Activated CD4-positive, alpha-beta memory T cell treated with anti-CD3 and anti-CD28 coated beads, Interleukin-2, amount 10 ng/mL, durations not matched to agents 7 days and 5 days (primary cell): ENCODE measurements around the gene SCIN. TPM values are rescaled to one million over a fixed set of nuclear protein-coding genes. Genes with fewer than 3 reads are reported as not detected.
A peak's percentile ranks its signal among the peaks of the same experiment; 100 is the strongest.
"Not testable (repeated sequence)": the region's sequence is repeated elsewhere in the genome, so short reads cannot be mapped to it uniquely, and the experiment has no call there.

Experiments
- CTCF ChIA-PET: fragments of 350-600 bp; sonication (Branson Sonifier 250); formaldehyde crosslinking; loops from one replicate; lab custom pipeline; 2021; ENCODE audit warnings: antibody characterized with exemption, inconsistent platforms; lab: Charles Lee
- POLR2A ChIA-PET: fragments of 350-600 bp; sonication (Branson Sonifier 250); formaldehyde crosslinking; loops from one replicate; lab custom pipeline; 2021; ENCODE audit warnings: antibody characterized with exemption; lab: Charles Lee
- DNase-seq: peaks from one replicate; pipeline ENCODE4 v3.0.0-alpha.2; 2020
- H3K27ac Mint-ChIP-seq: one replicate; pipeline ENCODE4 v1.8.0; 2021; ENCODE audit warnings: mild to moderate bottlenecking, mixed read lengths
- H3K27me3 Mint-ChIP-seq: one replicate; pipeline ENCODE4 v1.8.0; 2021; ENCODE audit warnings: mixed read lengths
- H3K36me3 Mint-ChIP-seq: one replicate; pipeline ENCODE4 v1.8.0; 2021; ENCODE audit warnings: low read depth, mixed read lengths
- H3K4me1 Mint-ChIP-seq: one replicate; pipeline ENCODE4 v1.8.0; 2021; ENCODE audit warnings: mixed read lengths
- H3K4me3 Mint-ChIP-seq: one replicate; pipeline ENCODE4 v1.8.0; 2021; ENCODE audit warnings: mild to moderate bottlenecking, mixed read lengths
- H3K9me3 Mint-ChIP-seq: one replicate; pipeline ENCODE4 v1.8.0; 2021; ENCODE audit warnings: mixed read lengths
- total RNA-seq, 2 experiments: library from RNA; stranded (reverse); gene quantifications; one replicate each; pipeline ENCODE4 v1.2.3, GENCODE V29; 2021

Gene SCIN
- total RNA-seq, 2 experiments from 2014 or later, result 0.23 TPM; not detected in 1

DNA sequence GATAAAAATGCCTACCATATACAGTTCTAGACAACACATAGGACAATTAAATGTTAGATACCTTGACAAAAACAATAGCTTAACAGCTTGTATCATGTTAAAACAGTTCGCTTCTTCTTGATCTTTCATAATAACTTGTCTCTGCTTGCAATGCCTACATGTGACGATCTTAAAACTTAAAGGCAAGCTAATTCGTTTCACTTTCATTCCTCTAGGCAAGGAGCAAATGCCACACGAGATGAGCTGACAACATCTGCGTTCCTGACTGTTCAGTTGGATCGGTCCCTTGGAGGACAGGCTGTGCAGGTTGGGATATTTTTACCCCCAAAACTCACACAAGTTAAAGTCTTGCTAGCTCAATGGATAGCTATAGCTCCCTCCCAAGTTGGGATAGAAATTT is 65.3 kb downstream of the SCIN start:
- Mint-ChIP-seq H3K36me3 (no peaks in the 10 kb centered on the region), H3K4me3 (peak overlapping the region; percentile 60), H3K27me3 (no peaks in the 10 kb centered on the region), H3K9me3 (no peaks in the 10 kb centered on the region), H3K27ac (peak overlapping the region; percentile 22), H3K4me1 (peaks cover 30% of the 10 kb centered on the region)
- no peak for DNase-seq
- ChIA-PET CTCF (interaction anchor here (0.7 to 1.4 kb wide), 5 partner anchors 10 to 111 kb away, joined by 3 to 7 read pairs (median 4); partner anchors contain the start of gene ARL4A), POLR2A (interaction anchor here (1.1 to 1.4 kb wide), 2 partner anchors 49 to 51 kb away, joined by 3 to 5 read pairs; no protein-coding TSS in a partner anchor)

- no peak overlapping the region for H3K27ac Mint-ChIP-seq
- CTCF ChIA-PET, result interaction anchor here (1.0 kb wide), 1 partner anchor 49 kb away, joined by 3 read pairs; no protein-coding TSS in a partner anchor
- H3K36me3 Mint-ChIP-seq, result no peaks in the 10 kb centered on the region
- peaks cover 30% of the 10 kb centered on the region for H3K4me1 Mint-ChIP-seq
- no peak overlapping the region for H3K4me3 Mint-ChIP-seq
- no peak for DNase-seq
- no peaks in the 10 kb centered on the region for H3K27me3 Mint-ChIP-seq
- POLR2A ChIA-PET, result interaction anchor here (0.7 kb wide), 1 partner anchor 688 kb away, joined by 3 read pairs; no protein-coding TSS in a partner anchor
- no peaks in the 10 kb centered on the region for H3K9me3 Mint-ChIP-seq
Observed at GRCh38 chr7:12637328-12637727, 66.8 kb downstream of the SCIN start.

DNA sequence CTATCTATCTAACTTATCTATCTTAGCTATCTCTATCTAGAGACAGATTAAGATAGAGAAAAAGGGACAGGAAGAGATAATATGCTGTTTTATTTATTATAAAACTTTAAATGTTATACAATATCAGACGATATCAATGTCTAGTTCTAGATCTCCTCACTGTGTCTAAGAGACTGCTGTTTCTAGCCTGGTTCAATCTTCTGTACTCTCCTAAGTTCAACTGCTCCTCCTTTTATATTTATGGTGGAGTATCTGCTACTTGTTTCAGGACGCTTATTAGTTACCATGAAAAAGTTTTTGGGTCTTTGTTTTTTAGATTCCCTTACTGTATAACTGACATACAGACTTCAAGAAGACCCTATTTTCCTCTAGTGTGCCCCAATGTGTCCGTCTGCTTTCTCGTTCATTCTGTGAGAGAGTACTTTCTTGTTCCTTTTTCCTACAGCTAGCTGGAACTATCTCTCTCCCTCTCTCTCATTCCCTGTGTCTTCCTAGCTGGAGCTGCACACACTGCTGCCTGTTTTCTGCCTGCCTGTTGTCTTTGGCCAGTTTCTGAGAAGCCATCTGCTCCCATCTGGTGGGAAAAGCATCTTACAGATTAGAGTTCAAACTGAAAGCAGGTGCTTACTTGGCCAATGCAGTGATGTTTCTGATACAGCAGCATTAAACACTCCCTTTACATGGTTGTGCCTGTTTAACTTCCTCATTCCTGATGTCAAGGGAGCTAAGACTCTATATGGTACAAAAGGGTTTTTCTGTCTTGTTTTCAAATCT is 67.5 kb downstream of the SCIN start:
- Mint-ChIP-seq H3K9me3 (no peaks in the 10 kb centered on the region), H3K4me3 (peak overlapping the region; percentile 34), H3K36me3 (no peaks in the 10 kb centered on the region), H3K4me1 (peaks cover 30% of the 10 kb centered on the region), H3K27ac (no peak overlapping the region), H3K27me3 (no peaks in the 10 kb centered on the region)
- POLR2A ChIA-PET, result no interaction called here
- CTCF ChIA-PET, result interaction anchor here (0.6 to 1.7 kb wide), 6 partner anchors 12 to 166 kb away, joined by 3 to 7 read pairs (median 4); no protein-coding TSS in a partner anchor
- DNase-seq, result no peak

DNA sequence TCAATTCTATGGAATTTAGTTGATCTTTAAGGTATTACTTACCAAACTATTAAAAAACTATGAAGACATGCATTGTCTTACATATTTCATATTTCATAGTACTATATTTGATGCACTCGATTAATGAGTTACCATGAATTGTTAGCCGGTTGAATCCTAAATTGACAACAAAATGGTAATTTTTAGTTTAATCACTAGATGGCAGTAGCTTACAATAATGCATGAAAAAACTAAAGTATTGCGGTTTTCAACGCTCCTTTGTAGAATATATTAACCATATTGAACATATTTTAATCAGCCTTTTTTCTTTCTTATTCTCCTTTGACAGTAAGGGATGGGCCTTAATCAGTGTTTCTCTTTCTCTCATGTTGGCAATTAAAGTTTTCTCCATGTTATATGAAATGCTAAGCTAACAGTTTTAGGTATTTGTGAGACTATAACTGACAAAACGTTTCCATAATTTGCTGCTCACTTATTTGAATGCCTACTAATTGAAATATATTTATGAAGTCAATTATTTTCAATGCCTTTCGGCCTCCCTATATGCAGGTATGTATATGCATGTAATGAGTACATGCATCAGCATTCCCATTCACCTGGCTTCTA is 68.4 kb downstream of the SCIN start:
- Mint-ChIP-seq H3K27me3 (no peaks in the 10 kb centered on the region), H3K36me3 (no peaks in the 10 kb centered on the region), H3K4me3 (no peak overlapping the region), H3K9me3 (no peaks in the 10 kb centered on the region), H3K4me1 (peaks cover 26% of the 10 kb centered on the region), H3K27ac (no peak overlapping the region)
- POLR2A ChIA-PET, result no interaction called here
- no peak for DNase-seq
- CTCF ChIA-PET, result interaction anchor here (0.6 to 1.7 kb wide), 8 partner anchors 9 to 643 kb away, joined by 3 to 7 read pairs (median 3); no protein-coding TSS in a partner anchor

DNA sequence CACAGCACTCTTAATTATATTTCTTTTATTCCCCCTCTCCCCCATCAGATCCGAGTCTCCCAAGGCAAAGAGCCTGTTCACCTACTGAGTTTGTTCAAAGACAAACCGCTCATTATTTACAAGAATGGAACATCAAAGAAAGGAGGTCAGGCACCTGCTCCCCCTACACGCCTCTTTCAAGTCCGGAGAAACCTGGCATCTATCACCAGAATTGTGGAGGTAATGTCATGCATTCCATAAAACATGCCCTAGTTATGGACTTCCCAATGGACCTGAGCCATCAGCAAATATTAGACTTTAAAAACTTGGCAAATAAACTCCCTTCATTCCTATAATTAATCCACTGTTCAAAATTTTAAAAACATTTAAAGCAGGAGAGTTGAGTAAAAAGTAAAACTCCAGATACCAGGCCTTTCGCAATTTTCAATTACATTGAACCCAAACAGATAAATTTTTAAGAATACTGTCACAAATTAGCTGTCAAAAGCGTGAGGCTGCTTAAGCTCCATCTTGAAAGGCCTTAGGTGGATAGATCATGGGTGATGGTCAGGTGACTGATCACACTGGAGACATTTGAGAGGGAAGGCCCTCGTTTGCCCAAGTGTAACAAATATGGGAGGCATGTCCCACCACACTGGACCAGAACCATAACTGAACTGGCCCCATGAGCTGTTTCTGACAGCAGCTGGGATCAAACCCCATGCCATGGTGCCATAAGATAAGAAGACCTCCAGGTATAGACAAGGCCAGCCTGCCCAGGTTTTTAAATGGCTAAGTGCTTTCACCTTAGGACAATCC is 70.0 kb downstream of the SCIN start:
- no peaks in the 10 kb centered on the region for H3K27me3 Mint-ChIP-seq
- no peak overlapping the region for H3K4me3 Mint-ChIP-seq
- H3K9me3 Mint-ChIP-seq, result no peaks in the 10 kb centered on the region
- DNase-seq, result no peak
- peaks cover 24% of the 10 kb centered on the region for H3K4me1 Mint-ChIP-seq
- CTCF ChIA-PET, result no interaction called here
- H3K36me3 Mint-ChIP-seq, result no peaks in the 10 kb centered on the region
- H3K27ac Mint-ChIP-seq, result no peak overlapping the region
- POLR2A ChIA-PET, result no interaction called here

DNA sequence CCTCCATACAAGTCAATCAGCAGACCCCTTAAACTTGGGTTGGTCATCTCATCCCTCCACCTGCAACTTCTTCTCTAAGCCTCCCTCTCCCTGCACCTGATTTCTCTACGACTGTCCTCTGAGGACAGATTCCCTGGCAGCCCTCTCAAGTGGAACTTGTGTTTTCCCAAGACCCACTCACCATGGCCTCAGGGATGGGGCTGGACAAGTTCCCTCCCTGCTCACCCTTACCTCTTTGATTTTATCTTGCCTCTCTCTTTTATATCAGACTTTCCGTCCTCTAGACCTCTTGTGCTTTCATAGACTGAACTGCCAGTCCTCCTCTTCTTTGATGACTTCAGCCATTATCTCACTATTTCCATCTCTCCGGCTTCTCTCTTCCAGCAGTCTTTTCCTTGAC is 70.7 kb downstream of the SCIN start:
- Mint-ChIP-seq H3K36me3 (no peaks in the 10 kb centered on the region), H3K9me3 (no peaks in the 10 kb centered on the region), H3K4me1 (peaks cover 17% of the 10 kb centered on the region), H3K27ac (no peak overlapping the region), H3K27me3 (no peaks in the 10 kb centered on the region), H3K4me3 (no peak overlapping the region)
- no peak for DNase-seq
- ChIA-PET POLR2A (no interaction called here), CTCF (no interaction called here)

DNA sequence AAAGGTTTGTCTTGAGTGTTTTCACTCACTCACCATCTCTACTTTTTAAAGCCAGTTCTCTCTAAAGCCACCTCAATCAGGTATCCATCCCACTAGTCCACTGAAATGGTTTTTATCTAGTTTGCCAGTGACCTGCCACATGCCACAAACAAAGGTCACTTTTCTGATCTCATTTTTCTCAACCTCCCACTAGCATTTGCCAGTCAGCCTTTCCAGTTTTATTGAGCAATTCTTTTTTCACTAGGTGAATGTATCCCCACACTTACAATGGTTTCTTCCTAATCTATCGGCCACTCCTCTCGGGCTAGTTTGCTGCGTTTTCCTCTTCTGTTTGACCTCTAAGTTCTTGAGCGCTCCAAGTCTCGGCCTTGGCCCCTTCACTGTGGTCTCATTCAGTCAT is 72.0 kb downstream of the SCIN start:
- ChIA-PET POLR2A (no interaction called here), CTCF (no interaction called here)
- no peak for DNase-seq
- H3K9me3 Mint-ChIP-seq, result no peaks in the 10 kb centered on the region
- H3K27ac Mint-ChIP-seq, result no peak overlapping the region
- peaks cover 8% of the 10 kb centered on the region for H3K4me1 Mint-ChIP-seq
- no peaks in the 10 kb centered on the region for H3K27me3 Mint-ChIP-seq
- no peak overlapping the region for H3K4me3 Mint-ChIP-seq
- H3K36me3 Mint-ChIP-seq, result no peaks in the 10 kb centered on the region

DNA sequence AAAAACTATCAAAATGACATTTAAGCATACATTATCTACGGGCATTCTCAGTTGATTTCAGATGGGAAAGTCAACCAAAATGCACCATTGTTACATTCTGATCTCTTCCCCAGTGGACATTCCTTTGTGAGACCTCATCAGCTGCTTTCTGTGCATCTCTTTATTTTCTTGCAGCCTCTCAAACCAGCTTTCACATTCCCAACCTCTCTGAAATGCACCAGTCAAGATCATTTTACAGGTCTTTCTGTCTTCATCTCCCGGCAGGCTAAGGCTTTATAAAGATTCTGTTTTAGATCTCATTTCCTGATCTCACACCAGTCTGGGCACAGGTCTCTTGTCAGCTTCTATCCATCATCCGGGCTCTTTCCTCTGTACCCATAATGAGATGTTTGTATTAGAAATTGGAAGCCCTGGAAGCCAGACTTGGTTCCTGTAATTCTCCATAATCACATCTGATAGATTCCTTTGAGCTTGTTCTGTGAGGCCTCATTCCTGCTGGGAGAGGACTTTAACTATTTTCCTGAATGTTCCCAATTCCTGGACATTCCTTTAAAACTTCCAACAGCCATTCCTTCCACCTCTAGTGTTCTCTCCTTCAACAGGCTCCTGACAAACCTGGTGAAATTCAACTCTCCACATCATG is 72.6 kb downstream of the SCIN start:
- no peak for DNase-seq
- ChIA-PET CTCF (no interaction called here), POLR2A (no interaction called here)
- Mint-ChIP-seq H3K4me3 (no peak overlapping the region), H3K27ac (no peak overlapping the region), H3K27me3 (no peaks in the 10 kb centered on the region), H3K4me1 (peaks cover 4% of the 10 kb centered on the region), H3K36me3 (no peaks in the 10 kb centered on the region), H3K9me3 (no peaks in the 10 kb centered on the region)

- H3K27ac Mint-ChIP-seq, result no peak overlapping the region
- H3K27me3 Mint-ChIP-seq, result no peaks in the 10 kb centered on the region
- H3K9me3 Mint-ChIP-seq, result no peaks in the 10 kb centered on the region
- ChIA-PET POLR2A (no interaction called here), CTCF (no interaction called here)
- no peaks in the 10 kb centered on the region for H3K36me3 Mint-ChIP-seq
- H3K4me1 Mint-ChIP-seq, result peaks cover 3% of the 10 kb centered on the region
- no peak for DNase-seq
- no peak overlapping the region for H3K4me3 Mint-ChIP-seq
Observed at GRCh38 chr7:12643644-12644043, 73.1 kb downstream of the SCIN start.

- H3K4me3 Mint-ChIP-seq, POLR2A ChIA-PET, H3K9me3 Mint-ChIP-seq, H3K27me3 Mint-ChIP-seq, H3K4me1 Mint-ChIP-seq, CTCF ChIA-PET, H3K27ac Mint-ChIP-seq, H3K36me3 Mint-ChIP-seq, DNase-seq: not testable (repeated sequence)
Observed at GRCh38 chr7:12645212-12645611, 74.7 kb downstream of the SCIN start.

- no peak for DNase-seq
- H3K27me3 Mint-ChIP-seq, result no peaks in the 10 kb centered on the region
- POLR2A ChIA-PET, result no interaction called here
- no peak overlapping the region for H3K4me3 Mint-ChIP-seq
- H3K36me3 Mint-ChIP-seq, result no peaks in the 10 kb centered on the region
- CTCF ChIA-PET, result interaction anchor here (1.1 to 1.2 kb wide), 2 partner anchors 11 to 40 kb away, joined by 3 to 4 read pairs; no protein-coding TSS in a partner anchor
- H3K9me3 Mint-ChIP-seq, result no peaks in the 10 kb centered on the region
- H3K4me1 Mint-ChIP-seq, result no peaks in the 10 kb centered on the region
- no peak overlapping the region for H3K27ac Mint-ChIP-seq
Observed at GRCh38 chr7:12646139-12646538, 75.6 kb downstream of the SCIN start.

DNA sequence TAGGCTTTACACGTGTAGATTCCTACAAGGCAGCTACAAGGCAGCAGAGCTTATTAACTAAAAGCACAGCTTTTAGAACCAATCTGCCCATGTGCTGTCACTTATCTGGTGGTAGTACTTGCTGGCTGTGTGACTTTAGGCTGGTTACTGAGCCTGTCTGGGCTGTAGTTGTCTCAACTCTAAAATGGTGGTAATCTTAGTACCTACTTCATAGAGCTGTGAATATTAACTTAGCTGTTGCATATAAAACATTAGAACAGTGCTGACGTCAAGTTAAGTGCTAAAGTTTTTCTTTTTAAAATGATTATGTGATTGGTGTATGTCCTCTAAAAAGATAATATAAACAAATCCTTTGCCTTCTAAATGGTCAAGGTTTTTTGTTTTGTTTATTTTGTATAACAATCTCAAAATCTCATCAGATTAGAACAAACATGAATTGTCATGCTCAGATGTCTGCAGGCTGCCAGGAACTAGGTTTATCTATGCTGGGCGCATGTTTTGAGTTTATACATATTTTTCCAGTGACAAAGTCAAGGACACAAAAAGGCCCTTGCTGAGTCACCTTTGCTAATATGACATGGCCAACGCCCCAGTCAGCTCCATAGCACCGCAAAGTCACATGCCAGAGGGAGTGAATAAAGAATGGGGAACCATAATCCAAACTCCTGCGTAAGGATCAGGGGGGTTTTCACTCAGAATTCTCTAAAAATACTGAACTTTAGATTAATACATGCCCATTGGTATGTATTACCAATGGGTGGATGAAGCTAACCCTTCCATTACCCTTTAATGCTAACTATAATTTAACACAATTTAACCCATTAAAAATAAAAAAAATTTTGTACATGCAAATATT is 77.1 kb downstream of the SCIN start:
- POLR2A ChIA-PET, result no interaction called here

More for the DNA sequence above, 77.1 kb downstream of the SCIN start:
- Mint-ChIP-seq H3K36me3 (no peaks in the 10 kb centered on the region), H3K4me3 (no peak overlapping the region), H3K27me3 (no peaks in the 10 kb centered on the region), H3K4me1 (no peaks in the 10 kb centered on the region), H3K9me3 (no peaks in the 10 kb centered on the region), H3K27ac (no peak overlapping the region)
- CTCF ChIA-PET, result no interaction called here
- DNase-seq, result no peak
